Neural cell (in vitro differentiated cells): ENCODE results near the gene HIVEP3.

Source experiments
- EP300 ChIP-seq: fragments of 450-650 bp; conservative IDR thresholded peaks from 2 replicates; pipeline ENCODE4 v1.6.1; 2014; ENCODE audit warnings: antibody characterized with exemption, mild to moderate bottlenecking, moderate library complexity; ENCODE audit not compliant: poor library complexity, severe bottlenecking
- POLR2AphosphoS5 ChIP-seq: IDR thresholded peaks from 2 replicates; pipeline ENCODE4 v1.6.1; 2012
- SMC3 ChIP-seq: fragments of 450-650 bp; conservative IDR thresholded peaks from 2 replicates; pipeline ENCODE4 v1.6.1; 2014; ENCODE audit warnings: antibody characterized with exemption, mild to moderate bottlenecking, moderate library complexity; ENCODE audit not compliant: poor library complexity
- TF ChIP-seq, protein P1 (sequence below): fragments of 450-650 bp; IDR thresholded peaks from 2 replicates; pipeline ENCODE4 v1.5.1; 2014; ENCODE audit warnings: antibody characterized with exemption, mild to moderate bottlenecking, moderate library complexity; ENCODE audit not compliant: poor library complexity, severe bottlenecking

- TF ChIP-seq, protein P1, sequence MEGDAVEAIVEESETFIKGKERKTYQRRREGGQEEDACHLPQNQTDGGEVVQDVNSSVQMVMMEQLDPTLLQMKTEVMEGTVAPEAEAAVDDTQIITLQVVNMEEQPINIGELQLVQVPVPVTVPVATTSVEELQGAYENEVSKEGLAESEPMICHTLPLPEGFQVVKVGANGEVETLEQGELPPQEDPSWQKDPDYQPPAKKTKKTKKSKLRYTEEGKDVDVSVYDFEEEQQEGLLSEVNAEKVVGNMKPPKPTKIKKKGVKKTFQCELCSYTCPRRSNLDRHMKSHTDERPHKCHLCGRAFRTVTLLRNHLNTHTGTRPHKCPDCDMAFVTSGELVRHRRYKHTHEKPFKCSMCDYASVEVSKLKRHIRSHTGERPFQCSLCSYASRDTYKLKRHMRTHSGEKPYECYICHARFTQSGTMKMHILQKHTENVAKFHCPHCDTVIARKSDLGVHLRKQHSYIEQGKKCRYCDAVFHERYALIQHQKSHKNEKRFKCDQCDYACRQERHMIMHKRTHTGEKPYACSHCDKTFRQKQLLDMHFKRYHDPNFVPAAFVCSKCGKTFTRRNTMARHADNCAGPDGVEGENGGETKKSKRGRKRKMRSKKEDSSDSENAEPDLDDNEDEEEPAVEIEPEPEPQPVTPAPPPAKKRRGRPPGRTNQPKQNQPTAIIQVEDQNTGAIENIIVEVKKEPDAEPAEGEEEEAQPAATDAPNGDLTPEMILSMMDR, result no peak
- TF ChIP-seq SMC3, result no peak
- TF ChIP-seq POLR2AphosphoS5, result no peak
- TF ChIP-seq EP300, result no peak
These were observed 271.2 kb downstream of the HIVEP3 start for GRCh38 chr1:41647221-41648135.
